GM12874 (cell line): Measurements from ENCODE around the gene ZNF749.

Experiments
- TF ChIP-seq, protein P1 (sequence below): IDR thresholded peaks from 2 replicates; pipeline ENCODE4 v1.5.1; 2011; ENCODE audit warnings: low read depth, mild to moderate bottlenecking, control low read depth, low read length, moderate library complexity; ENCODE audit not compliant: insufficient read depth

Gene ZNF749

DNA sequence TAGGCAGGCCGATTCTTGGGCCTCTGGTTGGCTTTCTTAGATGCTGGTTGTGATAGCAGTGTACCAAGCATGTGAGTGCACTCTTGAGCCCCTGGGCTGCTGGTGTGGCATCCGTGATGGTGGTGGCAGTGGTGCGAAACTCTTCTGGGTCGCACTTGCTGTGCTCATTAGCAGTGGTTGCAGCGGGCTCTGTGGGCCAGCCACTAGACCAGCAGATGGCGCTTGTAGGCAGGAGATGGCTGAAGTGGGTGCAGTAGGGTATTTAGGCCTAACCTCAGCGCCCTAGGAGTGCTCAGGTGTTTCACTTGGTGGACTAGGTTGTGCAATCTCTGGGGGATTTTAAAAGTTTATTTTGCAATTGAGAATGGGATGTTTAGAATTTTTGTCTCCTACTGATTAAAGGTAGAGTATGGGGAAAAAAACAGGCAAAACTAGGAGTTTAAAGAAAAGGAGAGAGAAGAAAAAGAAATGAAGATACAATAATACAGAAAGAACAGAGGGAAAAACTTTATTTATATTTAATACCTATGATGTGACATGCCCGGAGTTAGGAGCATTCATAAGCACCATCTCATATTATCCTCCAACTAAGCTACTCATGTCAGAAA, 28.5 kb upstream of the ZNF749 start:
- TF ChIP-seq, protein P1, sequence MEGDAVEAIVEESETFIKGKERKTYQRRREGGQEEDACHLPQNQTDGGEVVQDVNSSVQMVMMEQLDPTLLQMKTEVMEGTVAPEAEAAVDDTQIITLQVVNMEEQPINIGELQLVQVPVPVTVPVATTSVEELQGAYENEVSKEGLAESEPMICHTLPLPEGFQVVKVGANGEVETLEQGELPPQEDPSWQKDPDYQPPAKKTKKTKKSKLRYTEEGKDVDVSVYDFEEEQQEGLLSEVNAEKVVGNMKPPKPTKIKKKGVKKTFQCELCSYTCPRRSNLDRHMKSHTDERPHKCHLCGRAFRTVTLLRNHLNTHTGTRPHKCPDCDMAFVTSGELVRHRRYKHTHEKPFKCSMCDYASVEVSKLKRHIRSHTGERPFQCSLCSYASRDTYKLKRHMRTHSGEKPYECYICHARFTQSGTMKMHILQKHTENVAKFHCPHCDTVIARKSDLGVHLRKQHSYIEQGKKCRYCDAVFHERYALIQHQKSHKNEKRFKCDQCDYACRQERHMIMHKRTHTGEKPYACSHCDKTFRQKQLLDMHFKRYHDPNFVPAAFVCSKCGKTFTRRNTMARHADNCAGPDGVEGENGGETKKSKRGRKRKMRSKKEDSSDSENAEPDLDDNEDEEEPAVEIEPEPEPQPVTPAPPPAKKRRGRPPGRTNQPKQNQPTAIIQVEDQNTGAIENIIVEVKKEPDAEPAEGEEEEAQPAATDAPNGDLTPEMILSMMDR: peak; percentile 77

GRCh38 chr19:57410877-57411671, 24.1 kb upstream of the ZNF749 start, which contains the start of gene ZNF17:
TSS of gene ZNF17 (plus strand) at chr19:57411161. CDS start at chr19:57413616, 2,455 bp downstream.
- TF ChIP-seq, protein P1: no peak

DNA sequence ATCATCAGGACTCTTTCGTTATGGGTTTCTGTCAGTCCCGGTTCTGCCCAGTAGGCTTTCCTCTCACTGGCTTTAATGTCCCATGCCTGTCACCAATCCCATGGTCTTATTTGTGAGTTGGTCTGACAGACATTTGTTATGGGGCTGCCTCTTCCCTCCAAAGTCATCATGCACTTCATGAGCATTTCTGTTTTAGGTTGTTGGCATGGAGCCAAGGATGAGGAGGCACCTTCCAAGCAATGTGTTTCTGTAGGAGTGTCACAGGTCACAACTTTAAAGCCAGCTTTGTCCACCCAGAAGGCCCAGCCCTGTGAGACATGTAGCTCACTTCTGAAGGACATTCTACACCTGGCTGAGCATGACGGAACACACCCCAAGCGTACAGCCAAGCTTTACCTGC, 15.7 kb upstream of the ZNF749 start:
- TF ChIP-seq, protein P1: no peak

DNA sequence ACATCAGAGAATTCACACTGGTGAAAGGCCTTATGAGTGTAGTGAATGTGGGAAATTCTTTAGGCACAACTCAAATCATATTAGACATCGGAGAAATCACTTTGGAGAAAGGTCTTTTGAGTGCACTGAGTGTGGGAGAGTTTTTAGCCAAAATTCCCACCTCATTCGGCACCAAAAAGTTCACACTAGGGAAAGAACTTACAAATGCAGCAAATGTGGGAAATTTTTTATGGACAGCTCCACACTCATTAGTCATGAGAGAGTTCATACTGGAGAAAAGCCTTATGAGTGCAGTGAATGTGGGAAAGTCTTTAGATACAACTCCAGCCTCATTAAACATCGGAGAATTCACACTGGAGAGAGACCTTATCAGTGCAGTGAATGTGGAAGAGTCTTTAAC, 14.1 kb upstream of the ZNF749 start:
- TF ChIP-seq, protein P1: no peak

DNA sequence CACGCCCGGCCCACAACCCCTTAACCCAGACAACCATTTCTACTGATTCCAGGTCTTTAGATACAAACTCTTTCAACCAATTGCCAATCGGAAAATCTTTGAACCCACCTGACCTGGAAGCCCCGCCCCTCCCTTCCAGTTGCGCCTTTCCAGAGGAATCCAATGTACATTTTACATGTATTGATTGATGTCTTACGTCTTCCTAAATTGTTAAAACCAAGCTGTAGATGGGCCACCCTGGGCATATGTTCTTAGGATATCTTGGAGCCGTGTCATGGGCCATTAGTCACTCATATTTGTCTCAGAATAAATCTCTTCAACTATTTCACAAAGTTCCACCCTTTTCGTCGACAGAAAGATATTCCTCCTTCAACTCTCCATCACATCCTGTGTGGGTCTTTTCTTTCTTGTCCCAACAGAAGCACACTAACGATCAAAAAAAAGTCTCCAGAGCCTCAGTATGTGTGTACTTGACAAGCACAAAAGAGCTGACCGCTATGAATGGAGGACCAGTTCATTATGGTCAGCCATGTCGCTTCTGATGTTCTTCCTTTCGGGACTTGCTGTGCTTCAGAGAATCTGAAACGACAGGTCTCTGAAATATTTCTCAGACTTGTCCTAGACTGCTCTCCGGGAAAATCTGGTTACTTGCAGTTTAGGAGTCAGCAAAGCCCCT, 601 bp upstream of the ZNF749 start:
- TF ChIP-seq, protein P1: no peak

DNA sequence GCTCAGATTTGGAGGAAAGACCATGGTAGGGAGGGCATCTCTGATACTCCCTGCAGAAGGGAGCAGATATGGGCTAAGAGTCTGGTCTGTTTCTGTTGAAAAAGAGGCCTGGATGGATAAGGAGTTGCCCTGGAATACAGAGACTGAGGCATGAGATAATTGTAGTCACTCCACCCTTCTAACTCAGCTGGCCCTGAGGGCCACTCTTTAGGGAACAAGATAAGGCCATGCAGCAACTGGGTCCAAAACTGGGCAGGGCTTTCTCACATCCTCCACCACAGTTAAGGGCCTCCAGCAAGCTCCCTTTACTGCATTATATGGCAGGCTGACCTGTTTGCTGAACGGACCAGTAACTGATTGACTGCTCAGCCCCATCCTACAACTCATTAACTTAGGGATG, 1.3 kb downstream of the ZNF749 start:
- TF ChIP-seq, protein P1: no peak

DNA sequence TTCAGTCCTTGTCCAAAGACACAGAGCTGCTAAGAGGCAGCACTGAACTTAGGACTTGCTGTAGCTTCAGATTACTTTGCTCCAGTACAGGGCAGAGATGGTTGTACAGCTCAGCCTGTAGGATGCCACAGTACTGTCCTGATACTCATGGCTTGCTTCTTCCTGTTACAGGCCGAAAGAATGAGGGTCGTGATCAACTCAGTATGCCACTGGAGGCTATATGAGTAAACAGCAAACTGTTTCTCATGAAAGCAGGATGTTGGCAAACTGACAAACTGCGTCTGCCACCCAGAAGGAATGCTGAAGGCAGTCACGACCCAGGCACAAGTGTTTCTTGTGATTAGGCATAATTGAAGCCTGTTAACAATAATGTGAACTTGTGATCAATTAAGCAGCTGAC, 2.8 kb downstream of the ZNF749 start:
- TF ChIP-seq, protein P1: no peak
